ENCODE results near the gene ARHGAP15. TPM values are rescaled to one million over a fixed set of nuclear protein-coding genes. Genes with fewer than 3 reads are reported as not detected.

ARHGAP15 gene
- total and polyA plus RNA-seq, 2 experiments from 2014 or later: 0.26 TPM; not detected in 1

- no peak for TF ChIP-seq ZNF462 (CRISPR knock-in tag; IDR thresholded peaks at IDR 0.05)
- TF ChIP-seq JUNB (IDR thresholded peaks at IDR 0.05; ENCODE audit: unreplicated experiment): no peak
- TF ChIP-seq ZNF331 (CRISPR knock-in tag; IDR thresholded peaks at IDR 0.05; ENCODE audit: low read depth): no peak
- TF ChIP-seq ETS1 (IDR thresholded peaks at IDR 0.05): no peak
- TF ChIP-seq NANOG (IDR thresholded peaks at IDR 0.05; ENCODE audit: borderline replicate concordance): no peak
Observed at GRCh38 chr2:143217512-143218115, 88.4 kb downstream of the ARHGAP15 start (continued).

DNA sequence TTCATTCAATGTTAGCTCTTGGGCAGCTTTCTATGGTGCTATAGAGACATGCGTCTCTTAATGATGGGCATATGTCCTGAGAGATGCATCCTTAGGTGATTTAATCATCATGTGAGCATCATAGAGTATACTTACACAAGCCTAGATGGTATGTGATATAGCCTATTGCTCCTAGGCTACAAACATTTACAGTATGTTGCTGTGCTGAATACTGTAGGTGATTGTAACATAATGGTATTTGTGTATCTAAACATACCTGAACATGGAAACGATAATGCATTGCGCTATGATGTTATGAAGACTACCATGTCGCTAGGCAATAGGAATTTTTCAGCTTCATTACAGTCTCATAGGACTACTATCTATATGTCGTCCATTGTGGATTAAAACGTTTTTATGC, 89.4 kb downstream of the ARHGAP15 start:
- H3K27me3 Mint-ChIP-seq (ENCODE audit: insufficient read depth, low read depth, poor library complexity): no peaks in the 10 kb centered on the region
- no peak overlapping the region for H3K4me3 ChIP-seq
- ATAC-seq (no peak), DNase-seq (ENCODE audit: low spot score) (no peak)
- H3K27ac Mint-ChIP-seq: no peak overlapping the region
- H3K4me1 Mint-ChIP-seq: peaks cover 2% of the 10 kb centered on the region; the same call in 1 of the 3 replicates
- no peaks in the 10 kb centered on the region for H3K27me3 ChIP-seq (ENCODE audit: insufficient read depth)
- H3K36me3 Mint-ChIP-seq (ENCODE audit: low read depth): no peaks in the 10 kb centered on the region
- H4K20me1 ChIP-seq (replicated peaks; ENCODE audit: insufficient read depth): no peaks in the 10 kb centered on the region
- H3K9me3 Mint-ChIP-seq: no peaks in the 10 kb centered on the region
- no peaks in the 10 kb centered on the region for H3K9me2 ChIP-seq (ENCODE audit: insufficient read depth)
- no peaks in the 10 kb centered on the region for H3K79me2 ChIP-seq (replicated peaks; ENCODE audit: insufficient read depth)
- no peaks in the 10 kb centered on the region for H3K36me3 ChIP-seq (ENCODE audit: insufficient read depth)
- no peak overlapping the region for H2AFZ ChIP-seq
- no peaks in the 10 kb centered on the region for H3F3A ChIP-seq (replicated peaks; ENCODE audit: low read depth)
- H3K27ac ChIP-seq (ENCODE audit: low read depth): no peak overlapping the region
- H3K4me3 Mint-ChIP-seq: no peak overlapping the region
- no peaks in the 10 kb centered on the region for H3K4me1 ChIP-seq (ENCODE audit: insufficient read depth)
- no peak overlapping the region for H3K4me2 ChIP-seq
- TF ChIP-seq STAT1 (IDR thresholded peaks at IDR 0.05; ENCODE audit: unreplicated experiment) (no peak), POLR2AphosphoS5 (IDR thresholded peaks at IDR 0.05; ENCODE audit: low read depth) (no peak), ZNF331 (CRISPR knock-in tag; IDR thresholded peaks at IDR 0.05; ENCODE audit: low read depth) (no peak), ZNF114 (CRISPR knock-in tag; IDR thresholded peaks at IDR 0.05) (no peak), CREB1 (CRISPR knock-in tag; IDR thresholded peaks at IDR 0.05; ENCODE audit: low read depth) (no peak), EZH2phosphoT487 (IDR thresholded peaks at IDR 0.05; ENCODE audit: unreplicated experiment) (no peak), EZH2 (IDR thresholded peaks at IDR 0.05; ENCODE audit: low read depth, unreplicated experiment) (no peak)
- TF ChIP-seq, protein P1, sequence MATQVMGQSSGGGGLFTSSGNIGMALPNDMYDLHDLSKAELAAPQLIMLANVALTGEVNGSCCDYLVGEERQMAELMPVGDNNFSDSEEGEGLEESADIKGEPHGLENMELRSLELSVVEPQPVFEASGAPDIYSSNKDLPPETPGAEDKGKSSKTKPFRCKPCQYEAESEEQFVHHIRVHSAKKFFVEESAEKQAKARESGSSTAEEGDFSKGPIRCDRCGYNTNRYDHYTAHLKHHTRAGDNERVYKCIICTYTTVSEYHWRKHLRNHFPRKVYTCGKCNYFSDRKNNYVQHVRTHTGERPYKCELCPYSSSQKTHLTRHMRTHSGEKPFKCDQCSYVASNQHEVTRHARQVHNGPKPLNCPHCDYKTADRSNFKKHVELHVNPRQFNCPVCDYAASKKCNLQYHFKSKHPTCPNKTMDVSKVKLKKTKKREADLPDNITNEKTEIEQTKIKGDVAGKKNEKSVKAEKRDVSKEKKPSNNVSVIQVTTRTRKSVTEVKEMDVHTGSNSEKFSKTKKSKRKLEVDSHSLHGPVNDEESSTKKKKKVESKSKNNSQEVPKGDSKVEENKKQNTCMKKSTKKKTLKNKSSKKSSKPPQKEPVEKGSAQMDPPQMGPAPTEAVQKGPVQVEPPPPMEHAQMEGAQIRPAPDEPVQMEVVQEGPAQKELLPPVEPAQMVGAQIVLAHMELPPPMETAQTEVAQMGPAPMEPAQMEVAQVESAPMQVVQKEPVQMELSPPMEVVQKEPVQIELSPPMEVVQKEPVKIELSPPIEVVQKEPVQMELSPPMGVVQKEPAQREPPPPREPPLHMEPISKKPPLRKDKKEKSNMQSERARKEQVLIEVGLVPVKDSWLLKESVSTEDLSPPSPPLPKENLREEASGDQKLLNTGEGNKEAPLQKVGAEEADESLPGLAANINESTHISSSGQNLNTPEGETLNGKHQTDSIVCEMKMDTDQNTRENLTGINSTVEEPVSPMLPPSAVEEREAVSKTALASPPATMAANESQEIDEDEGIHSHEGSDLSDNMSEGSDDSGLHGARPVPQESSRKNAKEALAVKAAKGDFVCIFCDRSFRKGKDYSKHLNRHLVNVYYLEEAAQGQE (IDR thresholded peaks at IDR 0.05; ENCODE audit: unreplicated experiment): no peak

Data from GM23338 (cell line).